Measurements from ENCODE around the gene SMG9.

DNA sequence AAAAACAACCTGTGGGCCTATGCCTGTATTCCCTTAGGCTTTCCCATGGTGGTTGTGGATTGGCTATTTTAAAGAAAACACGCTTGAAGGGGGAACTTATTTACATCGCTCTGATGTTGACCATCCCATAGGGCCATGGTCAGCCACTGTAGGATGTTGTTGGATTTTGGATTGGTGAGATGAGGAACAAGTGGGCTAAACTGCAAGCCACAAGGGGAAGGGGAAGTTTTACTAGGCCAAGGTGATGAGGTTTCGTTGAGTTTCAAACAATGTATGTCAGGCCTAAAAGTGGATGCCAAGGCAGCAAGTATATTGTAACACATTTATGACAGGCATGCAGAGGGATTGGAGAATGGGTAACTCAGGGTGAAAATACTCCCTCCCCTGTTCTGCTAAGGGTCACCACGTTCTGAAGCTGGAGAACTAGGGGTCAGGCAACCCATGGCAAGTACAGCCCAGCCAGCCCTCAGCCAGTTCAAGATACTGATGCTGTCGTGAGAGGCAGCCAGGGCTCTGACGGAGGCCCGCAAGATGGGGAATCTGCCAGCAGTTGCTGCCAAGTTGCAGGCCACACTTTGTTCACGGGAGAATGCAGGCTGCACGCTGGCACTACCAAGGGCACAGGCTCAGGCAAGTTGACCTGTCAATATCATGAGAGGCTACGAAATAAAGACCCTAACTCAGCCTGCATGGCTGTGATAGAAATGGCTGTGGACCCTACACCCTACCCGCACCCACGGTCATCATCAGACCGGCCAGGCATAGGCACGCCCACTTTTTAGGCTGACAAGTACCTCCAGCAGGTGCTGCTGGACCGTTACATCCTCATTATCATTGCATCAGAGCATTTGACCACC, 27.8 kb downstream of the SMG9 start:
- TF ChIP-seq FOXP2 (optimal IDR thresholded peaks at IDR 0.05; ENCODE audit: borderline replicate concordance, extremely low read depth, extremely low read length, insufficient read depth) = no peak
- TF ChIP-seq TAF1 (IDR thresholded peaks at IDR 0.05; ENCODE audit: borderline replicate concordance, insufficient read depth, low read length) = no peak
